Measurements from ENCODE around the gene LRWD1.

DNA sequence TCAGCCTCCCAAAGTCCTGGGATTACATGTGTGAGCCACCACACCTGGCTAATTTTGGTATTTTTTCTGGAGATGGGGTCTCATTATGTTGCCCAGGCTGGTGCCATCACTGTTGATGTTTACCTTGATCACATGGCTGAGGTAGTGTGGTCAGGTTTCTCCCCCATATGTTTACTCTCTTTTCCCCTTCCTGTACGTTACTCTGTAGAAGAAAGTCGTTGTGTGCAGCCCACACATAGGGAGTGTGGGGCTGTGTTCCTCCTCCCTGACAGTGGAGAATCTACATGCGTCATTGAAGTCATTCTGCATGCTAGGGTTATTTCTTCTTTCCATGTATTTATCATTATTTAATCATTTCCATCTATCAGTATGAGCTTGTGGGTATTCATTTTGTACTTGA lies 47.7 kb upstream of the LRWD1 start:
- no peak for TF ChIP-seq MXI1 (IDR thresholded peaks at IDR 0.05; ENCODE audit: borderline replicate concordance, low read depth, low read length)
- no peak for TF ChIP-seq POLR2A (IDR thresholded peaks at IDR 0.05; ENCODE audit: low read depth, low read length)
- TF ChIP-seq, protein P1, sequence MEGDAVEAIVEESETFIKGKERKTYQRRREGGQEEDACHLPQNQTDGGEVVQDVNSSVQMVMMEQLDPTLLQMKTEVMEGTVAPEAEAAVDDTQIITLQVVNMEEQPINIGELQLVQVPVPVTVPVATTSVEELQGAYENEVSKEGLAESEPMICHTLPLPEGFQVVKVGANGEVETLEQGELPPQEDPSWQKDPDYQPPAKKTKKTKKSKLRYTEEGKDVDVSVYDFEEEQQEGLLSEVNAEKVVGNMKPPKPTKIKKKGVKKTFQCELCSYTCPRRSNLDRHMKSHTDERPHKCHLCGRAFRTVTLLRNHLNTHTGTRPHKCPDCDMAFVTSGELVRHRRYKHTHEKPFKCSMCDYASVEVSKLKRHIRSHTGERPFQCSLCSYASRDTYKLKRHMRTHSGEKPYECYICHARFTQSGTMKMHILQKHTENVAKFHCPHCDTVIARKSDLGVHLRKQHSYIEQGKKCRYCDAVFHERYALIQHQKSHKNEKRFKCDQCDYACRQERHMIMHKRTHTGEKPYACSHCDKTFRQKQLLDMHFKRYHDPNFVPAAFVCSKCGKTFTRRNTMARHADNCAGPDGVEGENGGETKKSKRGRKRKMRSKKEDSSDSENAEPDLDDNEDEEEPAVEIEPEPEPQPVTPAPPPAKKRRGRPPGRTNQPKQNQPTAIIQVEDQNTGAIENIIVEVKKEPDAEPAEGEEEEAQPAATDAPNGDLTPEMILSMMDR (conservative IDR thresholded peaks at IDR 0.05; ENCODE audit: low read depth, low read length), result no peak
- no peak for TF ChIP-seq MAFK (IDR thresholded peaks at IDR 0.05; ENCODE audit: low read depth, low read length)
- TF ChIP-seq, protein P2, sequence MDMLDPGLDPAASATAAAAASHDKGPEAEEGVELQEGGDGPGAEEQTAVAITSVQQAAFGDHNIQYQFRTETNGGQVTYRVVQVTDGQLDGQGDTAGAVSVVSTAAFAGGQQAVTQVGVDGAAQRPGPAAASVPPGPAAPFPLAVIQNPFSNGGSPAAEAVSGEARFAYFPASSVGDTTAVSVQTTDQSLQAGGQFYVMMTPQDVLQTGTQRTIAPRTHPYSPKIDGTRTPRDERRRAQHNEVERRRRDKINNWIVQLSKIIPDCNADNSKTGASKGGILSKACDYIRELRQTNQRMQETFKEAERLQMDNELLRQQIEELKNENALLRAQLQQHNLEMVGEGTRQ (IDR thresholded peaks at IDR 0.05; ENCODE audit: low read depth, low read length), result no peak
- no peak for TF ChIP-seq RCOR1 (IDR thresholded peaks at IDR 0.05; ENCODE audit: insufficient replicate concordance, low read length)
- TF ChIP-seq, protein P3, sequence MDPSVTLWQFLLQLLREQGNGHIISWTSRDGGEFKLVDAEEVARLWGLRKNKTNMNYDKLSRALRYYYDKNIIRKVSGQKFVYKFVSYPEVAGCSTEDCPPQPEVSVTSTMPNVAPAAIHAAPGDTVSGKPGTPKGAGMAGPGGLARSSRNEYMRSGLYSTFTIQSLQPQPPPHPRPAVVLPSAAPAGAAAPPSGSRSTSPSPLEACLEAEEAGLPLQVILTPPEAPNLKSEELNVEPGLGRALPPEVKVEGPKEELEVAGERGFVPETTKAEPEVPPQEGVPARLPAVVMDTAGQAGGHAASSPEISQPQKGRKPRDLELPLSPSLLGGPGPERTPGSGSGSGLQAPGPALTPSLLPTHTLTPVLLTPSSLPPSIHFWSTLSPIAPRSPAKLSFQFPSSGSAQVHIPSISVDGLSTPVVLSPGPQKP (IDR thresholded peaks at IDR 0.05; ENCODE audit: borderline replicate concordance, low read depth, low read length), result no peak
- TF ChIP-seq SMC3 (IDR thresholded peaks at IDR 0.05; ENCODE audit: low read depth, low read length), result no peak
- TF ChIP-seq MAZ (IDR thresholded peaks at IDR 0.05; ENCODE audit: borderline replicate concordance, low read depth, low read length), result no peak

Data from IMR-90 (cell line).